Measurements from ENCODE around the gene SLC6A11.
A peak's percentile ranks its signal among the peaks of the same experiment; 100 is the strongest.

- TF ChIP-seq CTCF (conservative IDR thresholded peaks at IDR 0.05; ENCODE audit: low read length) (peak; percentile 92), EZH2phosphoT487 (IDR thresholded peaks at IDR 0.05; ENCODE audit: borderline replicate concordance, low read depth, low read length) (no peak)
Observed at GRCh38 chr3:10783360-10784351, 32.4 kb upstream of the SLC6A11 start.

Data from OCI-LY7 (cell line).